ENCODE results near the gene CMA1. TPM values are rescaled to one million over a fixed set of nuclear protein-coding genes. Genes with fewer than 3 reads are reported as not detected.
"Not testable (repeated sequence)": the region's sequence is repeated elsewhere in the genome, so short reads cannot be mapped to it uniquely, and the experiment has no call there.

The CMA1 gene, protein sequence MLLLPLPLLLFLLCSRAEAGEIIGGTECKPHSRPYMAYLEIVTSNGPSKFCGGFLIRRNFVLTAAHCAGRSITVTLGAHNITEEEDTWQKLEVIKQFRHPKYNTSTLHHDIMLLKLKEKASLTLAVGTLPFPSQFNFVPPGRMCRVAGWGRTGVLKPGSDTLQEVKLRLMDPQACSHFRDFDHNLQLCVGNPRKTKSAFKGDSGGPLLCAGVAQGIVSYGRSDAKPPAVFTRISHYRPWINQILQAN
- not detected in 2 replicates for total RNA-seq
- not detected for polyA plus RNA-seq (2012)

GRCh38 chr14:24508155-24508840, at the start of gene CMA1:
Gene CMA1 (minus strand): TSS chr14:24508265. CDS start chr14:24508235, 30 bp downstream.
- no peak for DNase-seq (ENCODE audit: low read depth)

GRCh38 chr14:24556756-24557155, 48.7 kb upstream of the CMA1 start:
- peak; percentile 51 for DNase-seq (ENCODE audit: low read depth)

DNA sequence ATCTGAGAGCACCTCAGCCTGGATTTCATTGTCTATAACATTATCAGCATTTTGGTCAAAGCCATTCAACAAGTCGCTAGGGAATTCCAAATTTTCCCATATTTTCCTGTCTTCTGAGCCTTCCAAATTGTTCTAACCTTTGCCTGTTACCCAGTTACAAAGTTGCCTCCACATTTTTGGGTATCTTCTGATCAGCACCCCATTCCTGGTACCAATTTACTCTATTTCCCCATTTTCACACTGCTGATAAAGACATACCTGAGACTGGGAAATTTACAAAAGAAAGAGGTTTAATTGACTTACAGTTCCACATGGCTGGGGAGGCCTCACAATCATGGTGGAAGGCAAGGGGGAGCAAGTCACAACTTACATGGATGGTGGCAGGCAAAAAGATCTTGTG, 41.0 kb upstream of the CMA1 start:
- DNase-seq (ENCODE audit: low read depth): not testable (repeated sequence)

- no peak for DNase-seq (ENCODE audit: low read depth)
These were observed 34.4 kb upstream of the CMA1 start for GRCh38 chr14:24542346-24542936.

DNA sequence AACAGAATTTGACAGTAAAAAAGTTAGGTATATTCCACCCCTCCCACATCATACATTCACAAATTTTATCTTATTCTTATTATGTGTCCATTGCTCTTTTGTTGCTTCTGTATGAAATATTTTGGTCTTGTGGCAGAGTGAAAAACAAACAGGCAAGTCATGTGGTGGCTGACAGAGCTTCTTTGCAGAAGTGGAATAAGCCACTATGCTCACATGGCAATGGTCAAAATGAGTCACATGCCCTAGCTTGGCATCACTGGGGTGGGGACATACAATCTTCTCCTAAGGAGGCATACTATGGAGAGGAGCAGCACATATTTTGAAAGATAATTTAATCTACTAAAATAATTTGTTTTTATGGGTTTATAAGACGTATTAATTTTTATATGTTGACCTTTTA, 27.7 kb upstream of the CMA1 start:
- DNase-seq (ENCODE audit: low read depth): no peak

- no peak for DNase-seq (ENCODE audit: low read depth)
These were observed 26.2 kb upstream of the CMA1 start for GRCh38 chr14:24534286-24534685.

- not testable (repeated sequence) for DNase-seq (ENCODE audit: low read depth)
These were observed 18.0 kb upstream of the CMA1 start for GRCh38 chr14:24525877-24526620.

GRCh38 chr14:24518851-24519250, 10.8 kb upstream of the CMA1 start:
- no peak for DNase-seq (ENCODE audit: low read depth)

- DNase-seq (ENCODE audit: low read depth): no peak
These were observed 6.1 kb upstream of the CMA1 start for GRCh38 chr14:24514209-24514608.

- peak; percentile 0 for DNase-seq (ENCODE audit: low read depth)
These were observed 4.9 kb upstream of the CMA1 start for GRCh38 chr14:24513009-24513408.

GRCh38 chr14:24506443-24506842, 1.6 kb downstream of the CMA1 start:
- no peak for DNase-seq (ENCODE audit: low read depth)

- DNase-seq (ENCODE audit: low read depth): no peak
These were observed 3.6 kb downstream of the CMA1 start for GRCh38 chr14:24504425-24504950.

DNA sequence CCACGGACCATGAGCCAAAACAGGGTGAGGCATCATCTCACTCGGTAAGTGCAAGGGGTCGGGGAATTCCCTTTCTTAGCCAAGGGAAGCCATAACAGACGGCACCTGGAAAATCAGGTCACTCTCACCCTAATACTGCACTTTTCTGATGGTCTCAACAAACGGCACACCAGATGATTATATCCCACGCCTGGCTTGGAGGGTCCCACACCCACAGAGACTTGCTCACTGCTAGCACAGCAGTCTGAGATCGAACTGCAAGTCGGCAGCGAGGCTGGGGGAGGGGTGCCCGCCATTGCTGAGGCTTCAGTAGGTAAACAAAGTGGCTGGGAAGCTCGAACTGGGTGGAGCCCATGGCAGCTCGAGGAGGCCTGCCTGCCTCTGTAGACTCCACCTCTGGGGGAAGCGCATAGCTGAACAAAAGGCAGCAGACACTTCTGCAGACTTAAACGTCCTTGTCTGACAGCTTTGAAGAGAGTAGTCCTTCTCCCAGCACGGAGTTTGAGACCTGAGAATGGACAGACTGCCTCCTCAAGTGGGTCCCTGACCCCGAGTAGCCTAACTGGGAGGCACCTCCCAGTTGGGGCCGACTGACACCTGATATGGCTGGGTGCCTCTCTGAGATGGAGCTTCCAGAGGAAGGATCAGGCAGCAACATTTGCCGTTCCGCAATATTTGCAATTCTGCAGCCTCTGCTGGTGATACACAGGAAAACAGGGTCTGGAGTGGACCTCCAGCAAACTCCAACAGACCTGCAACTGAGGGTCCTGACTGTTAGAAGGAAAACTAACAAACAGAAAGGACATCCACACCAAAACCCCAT, 16.3 kb downstream of the CMA1 start:
- not testable (repeated sequence) for DNase-seq (ENCODE audit: low read depth)

DNA sequence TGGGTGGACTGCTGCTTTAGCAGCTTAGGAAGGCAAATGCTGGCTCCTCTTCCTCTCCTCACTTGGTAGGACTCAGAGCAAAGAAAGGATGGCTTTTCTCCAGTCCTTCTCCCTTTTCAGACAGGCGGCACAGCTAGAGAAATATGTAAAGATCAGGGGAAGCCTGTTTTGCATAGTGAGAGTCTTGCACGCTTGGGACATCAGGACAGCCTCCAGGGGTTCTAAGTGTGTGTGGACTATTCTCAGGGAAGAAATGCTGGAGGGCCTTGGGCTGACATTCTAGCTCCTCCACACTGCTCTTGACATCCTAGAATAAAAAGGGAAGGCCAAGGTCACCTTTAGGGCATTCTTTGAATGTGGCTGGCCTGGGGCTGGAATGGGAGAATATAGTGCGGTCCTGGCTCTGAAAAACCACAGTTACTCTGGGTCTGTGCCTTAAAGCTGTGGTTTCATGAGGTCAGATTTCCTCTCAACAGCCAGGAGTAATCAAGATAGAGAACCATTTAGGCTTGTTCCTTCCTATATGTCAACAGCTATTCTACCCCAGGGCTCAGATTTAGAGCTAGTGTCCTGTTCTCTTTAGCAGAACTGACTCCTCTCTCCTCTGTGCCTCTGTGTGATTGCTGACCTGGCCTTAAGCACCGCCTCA, 24.3 kb downstream of the CMA1 start:
- peak; percentile 28 for DNase-seq (ENCODE audit: low read depth)

GRCh38 chr14:24482699-24483303, 25.3 kb downstream of the CMA1 start:
- DNase-seq (ENCODE audit: low read depth): peak; percentile 15

- DNase-seq (ENCODE audit: low read depth): peak; percentile 7
These were observed 26.3 kb downstream of the CMA1 start for GRCh38 chr14:24481622-24482324.

GRCh38 chr14:24479999-24480398, 28.1 kb downstream of the CMA1 start:
- not testable (repeated sequence) for DNase-seq (ENCODE audit: low read depth)

GRCh38 chr14:24475261-24475660, 32.8 kb downstream of the CMA1 start:
- no peak for DNase-seq (ENCODE audit: low read depth)

DNA sequence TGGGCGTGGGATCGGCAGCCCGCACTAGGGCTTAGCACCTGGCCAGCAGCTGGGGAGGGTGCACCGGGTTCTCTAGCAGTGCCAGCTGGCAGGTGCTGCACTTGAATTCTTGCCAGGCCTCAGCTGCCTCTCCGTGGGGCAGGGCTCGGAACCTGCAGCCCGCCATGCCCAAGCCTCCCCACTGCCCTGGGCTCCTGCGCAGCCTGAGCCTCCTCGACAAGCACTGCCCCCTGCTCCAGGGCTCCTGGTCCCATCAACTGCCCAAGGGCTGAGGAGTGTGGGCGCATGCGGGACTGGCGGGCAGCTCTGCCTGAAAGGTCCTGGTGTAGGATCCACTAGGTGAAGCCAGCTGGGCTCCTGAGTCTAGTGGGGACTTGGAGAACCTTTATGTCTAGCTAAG, 34.9 kb downstream of the CMA1 start:
- DNase-seq (ENCODE audit: low read depth): no peak

All from myocyte (in vitro differentiated cells).